ENCODE data around the gene ZNF14. TPM values are rescaled to one million over a fixed set of nuclear protein-coding genes. Genes with fewer than 3 reads are reported as not detected.
"Not testable (repeated sequence)": the region's sequence is repeated elsewhere in the genome, so short reads cannot be mapped to it uniquely, and the experiment has no call there.

ZNF14 gene
- total RNA-seq, 4 donors from 2014 or later: 0.97 to 2.1 (median 1.7) TPM

- intact Hi-C loops (cut with DNase I; ENCODE audit: low total_unique reads): no loop called here
- ATAC-seq (no peak), DNase-seq (no peak)
- TF ChIP-seq CTCF (IDR thresholded peaks at IDR 0.05 in 4 of 5, conservative IDR thresholded peaks at IDR 0.05 in 1 of 5) (no peak), POLR2A (IDR thresholded peaks at IDR 0.05) (no peak)
- Histone ChIP-seq H3K27ac (no peak overlapping the region), H3K36me3 (no peaks in the 10 kb centered on the region), H3K4me1 (no peaks in the 10 kb centered on the region), H3K27me3 (no peaks in the 10 kb centered on the region), H3K9me3 (no peaks in the 10 kb centered on the region), H3K4me3 (no peak overlapping the region)
- in situ Hi-C loops (cut with MboI; ENCODE audit: low sequenced_read_pairs in 4 of 4): no loop called here
Observed at GRCh38 chr19:19746286-19747213, 13.6 kb upstream of the ZNF14 start.

- no peaks in the 10 kb centered on the region for H3K36me3 ChIP-seq
- no peak for ATAC-seq
- H3K9me3 ChIP-seq: no peaks in the 10 kb centered on the region
- in situ Hi-C loops (cut with MboI; ENCODE audit: low sequenced_read_pairs in 4 of 4): no loop called here
- no peak overlapping the region for H3K4me3 ChIP-seq
- intact Hi-C loops (cut with DNase I; ENCODE audit: low total_unique reads): no loop called here
- H3K27ac ChIP-seq: no peak overlapping the region
- TF ChIP-seq CTCF (IDR thresholded peaks at IDR 0.05 in 4 of 5, conservative IDR thresholded peaks at IDR 0.05 in 1 of 5) (no peak), POLR2A (IDR thresholded peaks at IDR 0.05) (no peak)
- H3K27me3 ChIP-seq: no peaks in the 10 kb centered on the region
- DNase-seq: no peak
- H3K4me1 ChIP-seq: no peaks in the 10 kb centered on the region
Observed at GRCh38 chr19:19745496-19746285, 12.8 kb upstream of the ZNF14 start.

- in situ Hi-C loops (cut with MboI; ENCODE audit: low sequenced_read_pairs in 4 of 4): no loop called here
- intact Hi-C loops (cut with DNase I; ENCODE audit: low total_unique reads): no loop called here
- H3K4me3 ChIP-seq: no peak overlapping the region
- H3K27ac ChIP-seq: no peak overlapping the region
- no peak for TF ChIP-seq POLR2A (IDR thresholded peaks at IDR 0.05)
- no peak for TF ChIP-seq CTCF (IDR thresholded peaks at IDR 0.05 in 4 of 5, conservative IDR thresholded peaks at IDR 0.05 in 1 of 5)
- no peaks in the 10 kb centered on the region for H3K36me3 ChIP-seq
- no peaks in the 10 kb centered on the region for H3K4me1 ChIP-seq
- ATAC-seq (no peak), DNase-seq (no peak)
- no peaks in the 10 kb centered on the region for H3K9me3 ChIP-seq
- H3K27me3 ChIP-seq: no peaks in the 10 kb centered on the region
Observed at GRCh38 chr19:19744641-19745040, 11.7 kb upstream of the ZNF14 start.

- DNase-seq; H3K27ac ChIP-seq; H3K36me3 ChIP-seq; H3K9me3 ChIP-seq; in situ Hi-C loops (cut with MboI; ENCODE audit: low sequenced_read_pairs in 4 of 4); intact Hi-C loops (cut with DNase I; ENCODE audit: low total_unique reads); ATAC-seq; H3K4me3 ChIP-seq; H3K4me1 ChIP-seq; H3K27me3 ChIP-seq: not testable (repeated sequence)
Observed at GRCh38 chr19:19743921-19744320, 11.0 kb upstream of the ZNF14 start.

- in situ Hi-C loops (cut with MboI; ENCODE audit: low sequenced_read_pairs in 4 of 4): no loop called here
Observed at GRCh38 chr19:19743176-19743575, 10.3 kb upstream of the ZNF14 start.

More at GRCh38 chr19:19743176-19743575, 10.3 kb upstream of the ZNF14 start:
- Histone ChIP-seq H3K27ac (no peak overlapping the region), H3K27me3 (no peaks in the 10 kb centered on the region), H3K4me3 (no peak overlapping the region), H3K36me3 (no peaks in the 10 kb centered on the region), H3K4me1 (no peaks in the 10 kb centered on the region), H3K9me3 (no peaks in the 10 kb centered on the region)
- DNase-seq: no peak
- no peak for ATAC-seq
- intact Hi-C loops (cut with DNase I; ENCODE audit: low total_unique reads): no loop called here
- TF ChIP-seq POLR2A (IDR thresholded peaks at IDR 0.05): no peak
- TF ChIP-seq CTCF (IDR thresholded peaks at IDR 0.05 in 4 of 5, conservative IDR thresholded peaks at IDR 0.05 in 1 of 5): no peak

Measured in gastrocnemius medialis (tissue), 4 donors.